SJCRH30 (cell line): ENCODE results near the gene PDGFD. TPM values are rescaled to one million over a fixed set of nuclear protein-coding genes. Genes with fewer than 3 reads are reported as not detected.

Experiments
- DNase-seq, 2 experiments: peaks; one replicate each; pipeline ENCODE4 v3.0.0-alpha.2; 2015 to 2020
- H3K27ac ChIP-seq: fragments of 250-450 bp; sonication (Bioruptor Pico); 2 replicates; pipeline ENCODE4 v1.5.1; 2020; ENCODE audit warnings: mild to moderate bottlenecking, moderate library complexity
- H3K27me3 ChIP-seq: fragments of 250-450 bp; sonication (Bioruptor Pico); 2 replicates; pipeline ENCODE4 v1.5.1; 2020; ENCODE audit warnings: mild to moderate bottlenecking, moderate library complexity
- H3K36me3 ChIP-seq: fragments of 250-450 bp; sonication (Bioruptor Pico); 2 replicates; pipeline ENCODE4 v1.5.1; 2020; ENCODE audit warnings: mild to moderate bottlenecking, moderate library complexity
- H3K4me1 ChIP-seq: fragments of 250-450 bp; sonication (Bioruptor Pico); 2 replicates; pipeline ENCODE4 v1.5.1; 2020; ENCODE audit warnings: mild to moderate bottlenecking, moderate library complexity
- H3K4me3 ChIP-seq: fragments of 250-450 bp; sonication (Bioruptor Pico); 2 replicates; pipeline ENCODE4 v1.5.1; 2020; ENCODE audit warnings: mild to moderate bottlenecking, moderate library complexity
- H3K9me3 ChIP-seq: fragments of 250-450 bp; sonication (Bioruptor Pico); replicated peaks from 2 replicates; pipeline ENCODE4 v1.5.1; 2020; ENCODE audit warnings: mild to moderate bottlenecking, moderate library complexity
- total RNA-seq: library from RNA; depleted of rRNA; stranded (reverse); fragments of >200 nt; shearing (Covaris generic); gene quantifications from 2 replicates; pipeline ENCODE4 v1.2.3, GENCODE V29; 2014

Gene PDGFD
- total RNA-seq, 1 experiment from 2014 or later = 15.2 TPM

GRCh38 chr11:104093426-104094280, 70.3 kb downstream of the PDGFD start:
- Histone ChIP-seq H3K27ac (no peak overlapping the region), H3K4me1 (peaks cover 17% of the 10 kb centered on the region), H3K9me3 (no peaks in the 10 kb centered on the region), H3K36me3 (no peaks in the 10 kb centered on the region), H3K27me3 (no peaks in the 10 kb centered on the region), H3K4me3 (no peak overlapping the region)
- no peak for DNase-seq

GRCh38 chr11:104092744-104093143, 71.2 kb downstream of the PDGFD start:
- no peaks in the 10 kb centered on the region for H3K9me3 ChIP-seq
- H3K4me3 ChIP-seq = no peak overlapping the region
- no peaks in the 10 kb centered on the region for H3K36me3 ChIP-seq
- no peaks in the 10 kb centered on the region for H3K27me3 ChIP-seq
- H3K4me1 ChIP-seq = peaks cover 17% of the 10 kb centered on the region
- H3K27ac ChIP-seq = no peak overlapping the region
- no peak for DNase-seq

- peaks cover 17% of the 10 kb centered on the region for H3K4me1 ChIP-seq
- no peaks in the 10 kb centered on the region for H3K9me3 ChIP-seq
- no peak overlapping the region for H3K4me3 ChIP-seq
- peak in 1 of 2 experiments; percentile 15 for DNase-seq
- H3K27me3 ChIP-seq = no peaks in the 10 kb centered on the region
- no peaks in the 10 kb centered on the region for H3K36me3 ChIP-seq
- peak overlapping the region; percentile 98 for H3K27ac ChIP-seq
Measured at GRCh38 chr11:104091281-104092096, 72.5 kb downstream of the PDGFD start.

- peak; percentile 77 to 89 for DNase-seq
- no peak overlapping the region for H3K4me3 ChIP-seq
- H3K4me1 ChIP-seq = peaks cover 17% of the 10 kb centered on the region
- H3K36me3 ChIP-seq = no peaks in the 10 kb centered on the region
- no peaks in the 10 kb centered on the region for H3K9me3 ChIP-seq
- H3K27me3 ChIP-seq = no peaks in the 10 kb centered on the region
- H3K27ac ChIP-seq = peak overlapping the region; percentile 98
Measured at GRCh38 chr11:104090767-104091166, 73.2 kb downstream of the PDGFD start.

GRCh38 chr11:104089481-104089880, 74.5 kb downstream of the PDGFD start:
- Histone ChIP-seq H3K27me3 (no peaks in the 10 kb centered on the region), H3K36me3 (no peaks in the 10 kb centered on the region), H3K9me3 (no peaks in the 10 kb centered on the region), H3K4me3 (no peak overlapping the region), H3K27ac (no peak overlapping the region; the same call in 1 of the 2 replicates), H3K4me1 (peaks cover 17% of the 10 kb centered on the region)
- DNase-seq = no peak

DNA sequence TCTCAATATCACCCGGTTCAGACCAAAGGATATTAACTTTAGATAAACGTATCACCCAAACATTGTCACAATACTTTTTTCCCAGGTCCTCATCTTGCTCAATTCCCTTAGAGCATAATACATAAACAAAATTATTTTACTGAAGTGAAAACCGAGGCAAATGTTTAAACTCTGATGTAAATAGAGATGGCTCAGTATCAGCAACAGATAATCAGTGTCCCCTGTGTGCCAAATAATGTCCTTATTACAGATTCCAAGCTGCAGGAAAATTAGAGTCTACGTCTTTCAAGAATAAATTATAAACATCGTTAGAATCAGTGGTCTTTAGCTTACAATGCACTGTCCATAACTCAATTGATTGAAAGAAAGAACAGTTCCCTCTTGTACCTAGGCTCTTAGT, 77.3 kb downstream of the PDGFD start:
- H3K27ac ChIP-seq = no peak overlapping the region
- H3K27me3 ChIP-seq = no peaks in the 10 kb centered on the region
- no peaks in the 10 kb centered on the region for H3K36me3 ChIP-seq
- H3K4me3 ChIP-seq = no peak overlapping the region
- no peaks in the 10 kb centered on the region for H3K9me3 ChIP-seq
- peaks cover 6% of the 10 kb centered on the region for H3K4me1 ChIP-seq
- DNase-seq = no peak

DNA sequence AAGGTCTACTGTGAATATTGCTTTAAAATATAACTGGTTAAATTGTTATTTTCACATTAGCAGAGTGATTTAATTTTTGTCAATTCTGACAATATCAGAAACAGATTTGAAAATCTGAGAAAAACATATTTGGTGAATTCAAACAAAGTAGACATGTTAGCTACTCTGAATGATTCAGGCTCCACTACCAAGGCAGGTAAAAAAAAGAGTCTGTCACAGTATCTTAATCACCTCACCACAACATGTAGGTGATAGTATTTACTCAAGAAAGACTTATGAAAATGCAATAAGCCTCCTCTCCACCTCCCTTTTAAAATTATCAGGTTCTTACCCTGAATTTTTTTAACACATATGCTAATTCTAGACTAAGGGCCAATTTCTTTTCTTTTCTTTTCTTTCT, 85.0 kb downstream of the PDGFD start:
- Histone ChIP-seq H3K4me3 (no peak overlapping the region), H3K4me1 (no peaks in the 10 kb centered on the region), H3K27ac (no peak overlapping the region), H3K36me3 (no peaks in the 10 kb centered on the region), H3K27me3 (no peaks in the 10 kb centered on the region), H3K9me3 (no peaks in the 10 kb centered on the region)
- DNase-seq = no peak

DNA sequence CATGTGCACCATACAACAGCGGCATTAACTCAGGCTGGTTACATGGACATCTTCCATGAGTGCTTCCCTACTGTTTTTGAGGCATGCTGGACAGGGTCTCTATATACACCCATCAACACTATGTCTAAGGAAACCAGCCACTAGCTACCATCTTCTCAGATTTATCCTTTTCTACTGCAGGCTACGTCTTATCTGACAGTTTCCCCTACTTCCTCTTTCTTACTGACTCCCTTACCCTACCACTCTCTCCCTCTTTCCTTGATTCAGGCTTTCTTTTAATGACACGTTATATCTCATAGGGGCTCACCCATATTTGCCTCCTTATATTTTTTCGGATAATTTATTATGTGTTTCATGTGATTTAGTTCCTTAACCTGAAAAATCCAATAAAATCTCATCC, 85.7 kb downstream of the PDGFD start:
- Histone ChIP-seq H3K9me3 (no peaks in the 10 kb centered on the region), H3K27ac (no peak overlapping the region), H3K36me3 (no peaks in the 10 kb centered on the region), H3K4me1 (no peaks in the 10 kb centered on the region), H3K4me3 (no peak overlapping the region), H3K27me3 (no peaks in the 10 kb centered on the region)
- no peak for DNase-seq

DNA sequence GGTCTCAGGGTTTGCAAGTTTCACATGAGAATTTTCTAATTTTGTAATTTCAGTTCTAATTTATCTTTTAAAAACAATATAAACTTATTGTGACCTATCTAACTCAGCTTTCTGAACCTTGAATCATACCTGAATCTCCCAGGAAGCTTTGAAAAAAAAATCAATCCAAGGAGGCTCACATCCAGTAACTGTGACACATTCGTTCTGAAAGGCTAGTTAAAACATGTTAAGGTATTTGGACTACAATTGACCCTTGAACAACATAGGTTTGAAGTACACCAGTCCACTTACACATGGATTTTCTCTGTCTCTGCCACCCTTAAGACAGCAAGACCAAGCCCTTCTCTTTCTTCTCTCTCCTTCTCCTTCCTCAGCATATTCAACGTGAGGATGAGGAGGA, 87.5 kb downstream of the PDGFD start:
- no peak for DNase-seq
- H3K4me3 ChIP-seq = no peak overlapping the region
- no peaks in the 10 kb centered on the region for H3K36me3 ChIP-seq
- no peaks in the 10 kb centered on the region for H3K4me1 ChIP-seq
- H3K9me3 ChIP-seq = no peaks in the 10 kb centered on the region
- no peaks in the 10 kb centered on the region for H3K27me3 ChIP-seq
- H3K27ac ChIP-seq = no peak overlapping the region

- Histone ChIP-seq H3K27ac (no peak overlapping the region), H3K4me1 (no peaks in the 10 kb centered on the region)
- no peak for DNase-seq
Measured at GRCh38 chr11:104075706-104076105, 88.2 kb downstream of the PDGFD start.

GRCh38 chr11:104075091-104075490, 88.9 kb downstream of the PDGFD start:
- no peaks in the 10 kb centered on the region for H3K9me3 ChIP-seq
- H3K36me3 ChIP-seq = no peaks in the 10 kb centered on the region
- H3K27ac ChIP-seq = no peak overlapping the region
- no peak for DNase-seq
- no peaks in the 10 kb centered on the region for H3K27me3 ChIP-seq
- H3K4me3 ChIP-seq = no peak overlapping the region
- H3K4me1 ChIP-seq = no peaks in the 10 kb centered on the region

More at GRCh38 chr11:104075706-104076105, 88.2 kb downstream of the PDGFD start:
- H3K36me3 ChIP-seq = no peaks in the 10 kb centered on the region
- H3K9me3 ChIP-seq = no peaks in the 10 kb centered on the region
- no peaks in the 10 kb centered on the region for H3K27me3 ChIP-seq
- no peak overlapping the region for H3K4me3 ChIP-seq

DNA sequence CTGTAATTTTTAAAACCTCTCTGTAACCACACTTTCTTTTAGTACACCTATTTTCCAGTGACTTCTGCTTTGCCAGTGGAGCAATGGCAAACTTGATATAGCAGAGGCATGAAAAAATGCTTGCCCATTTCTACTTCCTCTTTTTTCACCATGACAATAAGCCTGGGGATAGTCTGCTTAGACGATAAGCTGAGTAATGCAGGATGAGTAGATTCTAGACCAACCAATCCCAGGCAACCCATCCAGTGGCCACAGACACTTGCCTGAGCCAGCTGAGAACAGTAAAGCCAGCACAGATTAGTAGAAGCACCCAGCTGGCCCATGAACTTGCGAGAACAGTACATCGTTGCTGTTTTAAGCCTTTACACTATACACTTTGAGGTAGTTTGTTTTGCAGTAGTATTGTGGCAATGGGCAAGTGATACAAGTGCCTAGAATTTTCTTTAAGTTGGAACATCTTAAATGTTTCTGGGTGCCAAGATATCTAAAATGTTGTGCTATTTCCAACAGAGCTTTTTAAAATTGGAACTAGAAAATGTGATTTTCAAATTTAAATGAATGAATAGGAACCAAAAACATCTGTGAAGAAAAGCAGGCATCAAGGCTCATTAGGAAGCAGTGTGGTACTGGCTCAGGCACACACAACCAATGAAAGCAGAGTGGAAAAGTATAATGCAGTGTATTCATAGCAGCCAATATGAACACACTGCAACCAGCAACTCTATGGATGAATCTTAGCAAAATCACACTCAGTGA, 89.8 kb downstream of the PDGFD start:
- peak; percentile 2 to 18 for DNase-seq
- Histone ChIP-seq H3K4me1 (no peaks in the 10 kb centered on the region), H3K9me3 (no peaks in the 10 kb centered on the region), H3K36me3 (no peaks in the 10 kb centered on the region), H3K27ac (no peak overlapping the region), H3K4me3 (no peak overlapping the region), H3K27me3 (no peaks in the 10 kb centered on the region)

- no peak for DNase-seq
- Histone ChIP-seq H3K27me3 (no peaks in the 10 kb centered on the region), H3K4me1 (no peaks in the 10 kb centered on the region), H3K9me3 (no peaks in the 10 kb centered on the region), H3K27ac (no peak overlapping the region), H3K4me3 (no peak overlapping the region), H3K36me3 (no peaks in the 10 kb centered on the region)
Measured at GRCh38 chr11:104067534-104067933, 96.4 kb downstream of the PDGFD start.

DNA sequence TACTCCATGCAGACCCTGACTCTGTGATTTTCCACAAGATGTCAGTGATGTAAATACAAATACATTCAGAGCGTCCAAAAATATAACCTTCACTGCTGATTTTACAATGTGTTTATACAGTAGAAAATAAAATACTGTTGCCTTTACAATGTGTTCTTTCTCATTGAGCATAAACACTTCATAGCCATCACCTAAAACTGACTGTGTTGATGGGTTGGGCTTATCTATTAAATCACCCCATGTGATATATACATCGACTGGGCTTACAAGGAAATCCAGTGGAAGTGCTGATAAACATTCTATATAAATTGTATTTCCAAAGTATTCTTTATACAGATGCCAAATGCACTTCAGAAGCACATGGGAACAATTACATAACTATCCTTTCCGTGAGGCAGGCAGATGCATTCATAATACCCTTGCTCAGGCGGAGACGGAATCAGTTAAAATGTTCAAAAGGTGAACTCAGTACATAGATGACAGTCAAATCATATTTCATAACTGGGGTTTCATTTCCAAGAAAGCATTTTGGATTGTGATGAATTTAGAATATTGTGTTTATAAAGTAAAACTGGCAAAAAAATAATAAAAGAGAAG, 99.8 kb downstream of the PDGFD start:
- Histone ChIP-seq H3K9me3 (no peaks in the 10 kb centered on the region), H3K4me3 (no peak overlapping the region), H3K36me3 (no peaks in the 10 kb centered on the region), H3K4me1 (no peaks in the 10 kb centered on the region), H3K27ac (no peak overlapping the region), H3K27me3 (no peaks in the 10 kb centered on the region)
- no peak for DNase-seq
